Testis (tissue), 2 donors: ENCODE results near the gene SNTB2.

ENCODE experiments used
- POLR2A ChIP-seq: fragments of 450-650 bp; IDR thresholded peaks from one replicate; pipeline ENCODE4 v1.6.1; 2017; ENCODE audit warnings: antibody characterized with exemption, mild to moderate bottlenecking, moderate library complexity
- TF ChIP-seq, protein P1 (sequence below), 3 experiments: fragments of 450-650 bp in 2 of 3; fragments of 200-600 bp in 1 of 3; sonication (generic) in 1 of 3; IDR thresholded peaks; one replicate each; pipeline ENCODE4 v1.5.1; 2016 to 2019; ENCODE audit warnings: antibody characterized with exemption in 3 of 3, mild to moderate bottlenecking in 2 of 3, moderate library complexity in 1 of 3

GRCh38 chr16:69179328-69180010 is 7.5 kb upstream of the SNTB2 start:
- TF ChIP-seq, protein P1, sequence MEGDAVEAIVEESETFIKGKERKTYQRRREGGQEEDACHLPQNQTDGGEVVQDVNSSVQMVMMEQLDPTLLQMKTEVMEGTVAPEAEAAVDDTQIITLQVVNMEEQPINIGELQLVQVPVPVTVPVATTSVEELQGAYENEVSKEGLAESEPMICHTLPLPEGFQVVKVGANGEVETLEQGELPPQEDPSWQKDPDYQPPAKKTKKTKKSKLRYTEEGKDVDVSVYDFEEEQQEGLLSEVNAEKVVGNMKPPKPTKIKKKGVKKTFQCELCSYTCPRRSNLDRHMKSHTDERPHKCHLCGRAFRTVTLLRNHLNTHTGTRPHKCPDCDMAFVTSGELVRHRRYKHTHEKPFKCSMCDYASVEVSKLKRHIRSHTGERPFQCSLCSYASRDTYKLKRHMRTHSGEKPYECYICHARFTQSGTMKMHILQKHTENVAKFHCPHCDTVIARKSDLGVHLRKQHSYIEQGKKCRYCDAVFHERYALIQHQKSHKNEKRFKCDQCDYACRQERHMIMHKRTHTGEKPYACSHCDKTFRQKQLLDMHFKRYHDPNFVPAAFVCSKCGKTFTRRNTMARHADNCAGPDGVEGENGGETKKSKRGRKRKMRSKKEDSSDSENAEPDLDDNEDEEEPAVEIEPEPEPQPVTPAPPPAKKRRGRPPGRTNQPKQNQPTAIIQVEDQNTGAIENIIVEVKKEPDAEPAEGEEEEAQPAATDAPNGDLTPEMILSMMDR (IDR thresholded peaks at IDR 0.05): no peak
- no peak for TF ChIP-seq POLR2A
